Neural crest cell (in vitro differentiated cells): ENCODE measurements around the gene SLC25A19. TPM values are rescaled to one million over a fixed set of nuclear protein-coding genes. Genes with fewer than 3 reads are reported as not detected.

ENCODE experiments used
- DNase-seq: peaks from one replicate; pipeline ENCODE4 v3.0.0; 2021; ENCODE audit warnings: low read depth, mixed read lengths, low spot score
- H3K27ac Mint-ChIP-seq: one replicate; pipeline ENCODE4 v1.8.0; 2021; ENCODE audit warnings: mild to moderate bottlenecking, mixed read lengths; ENCODE audit not compliant: unreplicated experiment
- H3K27me3 Mint-ChIP-seq: 2 replicates; pipeline ENCODE4 v1.8.0; 2021; ENCODE audit warnings: low read depth, mild to moderate bottlenecking, mixed read lengths
- H3K36me3 Mint-ChIP-seq: 2 replicates; pipeline ENCODE4 v1.8.0; 2021; ENCODE audit warnings: low read depth, mild to moderate bottlenecking, mixed read lengths
- H3K4me1 Mint-ChIP-seq: 2 replicates; pipeline ENCODE4 v1.8.0; 2021; ENCODE audit warnings: mixed read lengths
- H3K4me3 Mint-ChIP-seq: one replicate; pipeline ENCODE4 v1.8.0; 2021; ENCODE audit warnings: mild to moderate bottlenecking, mixed read lengths
- H3K9me3 Mint-ChIP-seq: 2 replicates; pipeline ENCODE4 v1.8.0; 2021; ENCODE audit warnings: mixed read lengths
- total RNA-seq: library from RNA; stranded (reverse); gene quantifications from 2 replicates; pipeline ENCODE4 v1.2.1, GENCODE V29; 2021
- TF ChIP-seq, protein P1 (sequence below): fragments of 200-600 bp; sonication (generic); conservative IDR thresholded peaks from 2 replicates; pipeline ENCODE4 v1.5.0; 2021; ENCODE audit warnings: antibody characterized with exemption, mild to moderate bottlenecking

SLC25A19 gene
- total RNA-seq, 1 donor from 2014 or later, result 18.6 TPM

DNA sequence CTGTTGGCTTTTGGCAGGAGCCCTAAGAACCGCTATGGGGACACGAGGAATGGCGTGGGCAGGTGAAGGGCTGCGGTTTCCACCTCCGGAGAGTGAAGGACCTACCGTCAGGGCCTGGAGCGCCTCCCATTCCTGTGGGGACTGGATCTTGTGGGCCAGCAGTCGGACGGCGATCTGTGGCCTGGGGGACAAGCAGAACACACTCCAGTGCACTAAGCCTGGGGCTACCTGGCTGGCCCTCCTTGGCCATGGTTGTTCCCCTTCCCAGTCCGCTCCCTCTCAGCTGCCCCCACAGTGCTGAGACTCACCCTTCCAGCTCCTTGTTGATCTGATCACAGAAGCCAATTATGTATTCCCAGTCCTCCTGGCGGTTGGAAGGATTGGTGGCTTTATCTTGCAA, 42.8 kb downstream of the SLC25A19 start:
- H3K27ac Mint-ChIP-seq, result no peak overlapping the region
- no peak overlapping the region for H3K4me3 Mint-ChIP-seq
- H3K9me3 Mint-ChIP-seq, result no peaks in the 10 kb centered on the region
- TF ChIP-seq, protein P1, sequence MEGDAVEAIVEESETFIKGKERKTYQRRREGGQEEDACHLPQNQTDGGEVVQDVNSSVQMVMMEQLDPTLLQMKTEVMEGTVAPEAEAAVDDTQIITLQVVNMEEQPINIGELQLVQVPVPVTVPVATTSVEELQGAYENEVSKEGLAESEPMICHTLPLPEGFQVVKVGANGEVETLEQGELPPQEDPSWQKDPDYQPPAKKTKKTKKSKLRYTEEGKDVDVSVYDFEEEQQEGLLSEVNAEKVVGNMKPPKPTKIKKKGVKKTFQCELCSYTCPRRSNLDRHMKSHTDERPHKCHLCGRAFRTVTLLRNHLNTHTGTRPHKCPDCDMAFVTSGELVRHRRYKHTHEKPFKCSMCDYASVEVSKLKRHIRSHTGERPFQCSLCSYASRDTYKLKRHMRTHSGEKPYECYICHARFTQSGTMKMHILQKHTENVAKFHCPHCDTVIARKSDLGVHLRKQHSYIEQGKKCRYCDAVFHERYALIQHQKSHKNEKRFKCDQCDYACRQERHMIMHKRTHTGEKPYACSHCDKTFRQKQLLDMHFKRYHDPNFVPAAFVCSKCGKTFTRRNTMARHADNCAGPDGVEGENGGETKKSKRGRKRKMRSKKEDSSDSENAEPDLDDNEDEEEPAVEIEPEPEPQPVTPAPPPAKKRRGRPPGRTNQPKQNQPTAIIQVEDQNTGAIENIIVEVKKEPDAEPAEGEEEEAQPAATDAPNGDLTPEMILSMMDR, result no peak
- DNase-seq, result no peak
- no peaks in the 10 kb centered on the region for H3K27me3 Mint-ChIP-seq
- H3K4me1 Mint-ChIP-seq, result peaks cover 4% of the 10 kb centered on the region
- H3K36me3 Mint-ChIP-seq, result peaks cover 7% of the 10 kb centered on the region

DNA sequence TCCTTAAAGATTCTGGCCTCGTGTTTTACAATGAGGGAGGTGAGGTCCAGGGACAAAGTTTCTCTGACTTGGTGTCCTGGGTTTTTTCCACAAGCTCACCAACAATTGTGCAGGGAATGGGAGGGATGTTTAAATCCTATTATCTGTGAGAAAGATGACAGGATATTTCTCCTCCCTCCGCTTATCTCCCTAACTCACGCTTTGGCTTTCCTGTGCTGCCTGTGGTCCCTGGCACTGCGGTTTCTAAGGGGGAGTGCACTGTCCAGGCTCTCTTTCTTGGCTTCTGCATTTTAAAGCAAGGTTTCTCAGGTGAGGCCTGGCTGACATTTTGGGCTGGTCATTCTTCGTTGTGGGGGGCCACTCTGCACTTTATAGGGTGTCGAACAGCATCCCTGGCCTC, 44.2 kb downstream of the SLC25A19 start:
- Mint-ChIP-seq H3K9me3 (no peaks in the 10 kb centered on the region), H3K27me3 (no peaks in the 10 kb centered on the region), H3K4me3 (no peak overlapping the region), H3K36me3 (peaks cover 10% of the 10 kb centered on the region), H3K27ac (no peak overlapping the region), H3K4me1 (no peaks in the 10 kb centered on the region)
- TF ChIP-seq, protein P1, result no peak
- no peak for DNase-seq

DNA sequence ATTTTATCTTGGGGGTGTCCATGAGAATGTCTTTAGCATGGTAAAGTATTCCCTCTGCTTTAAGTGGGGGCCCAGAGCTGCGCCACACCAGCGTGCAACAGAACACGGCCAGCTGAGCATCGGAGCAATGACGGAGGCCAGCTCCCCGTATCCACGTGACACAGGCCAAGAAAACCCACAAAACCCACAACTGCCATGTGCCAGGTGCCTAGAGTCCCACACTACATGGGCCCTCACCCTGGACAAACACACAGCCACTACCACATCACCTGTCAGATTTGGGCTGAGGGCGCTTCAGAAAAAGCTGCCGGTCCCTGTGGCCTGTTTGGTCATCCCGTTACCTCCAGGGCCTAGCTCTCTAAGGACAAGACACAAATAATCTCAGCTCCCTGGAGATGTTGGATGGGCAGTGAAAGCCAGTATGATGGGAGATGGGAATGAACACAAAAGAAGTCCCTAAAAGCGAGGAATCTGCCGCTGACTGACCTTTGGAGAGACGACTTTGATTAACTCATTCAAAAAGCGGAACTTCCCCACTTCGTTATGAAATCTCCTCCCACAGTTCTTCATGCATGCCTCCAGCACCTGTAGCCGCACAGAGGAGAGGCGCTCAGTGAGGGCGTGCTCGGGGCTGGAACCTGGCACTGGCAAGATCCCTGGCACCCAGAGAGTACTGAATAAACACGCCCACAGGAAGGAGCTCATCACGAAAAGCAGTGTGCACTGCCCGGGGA, 44.9 kb downstream of the SLC25A19 start:
- Mint-ChIP-seq H3K9me3 (no peaks in the 10 kb centered on the region), H3K36me3 (peaks cover 10% of the 10 kb centered on the region), H3K27me3 (no peaks in the 10 kb centered on the region), H3K4me3 (no peak overlapping the region), H3K27ac (peak overlapping the region; percentile 27), H3K4me1 (no peaks in the 10 kb centered on the region)
- DNase-seq, result no peak
- TF ChIP-seq, protein P1, result no peak

DNA sequence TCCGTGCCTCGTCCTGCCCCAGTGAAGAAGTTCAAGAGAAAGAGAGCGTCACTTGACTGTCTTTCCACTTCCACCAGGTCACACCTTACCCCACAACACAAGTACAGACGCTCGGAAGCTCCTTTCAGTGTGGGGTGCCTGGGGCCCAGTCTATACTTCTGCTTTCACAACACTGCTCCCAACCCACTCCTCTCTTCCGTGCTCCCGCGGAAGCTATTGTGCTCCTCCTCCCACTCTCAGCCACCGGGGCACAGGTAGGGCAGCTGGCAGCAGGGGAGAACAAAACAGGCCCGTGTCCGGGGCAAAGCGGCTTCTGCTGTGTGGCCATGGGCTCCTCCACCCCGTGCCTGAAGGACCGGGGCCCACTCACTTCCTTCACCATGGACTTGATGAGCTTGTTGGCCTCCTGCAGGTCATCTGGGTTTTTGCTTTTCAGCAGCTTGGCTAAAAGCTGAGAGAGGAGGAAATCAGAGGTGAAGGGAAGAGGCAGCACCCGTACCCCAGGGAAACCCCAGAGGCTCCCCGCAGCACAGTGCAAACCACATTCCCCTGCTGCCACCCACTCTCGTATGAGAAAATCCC, 46.7 kb downstream of the SLC25A19 start:
- Mint-ChIP-seq H3K27me3 (no peaks in the 10 kb centered on the region), H3K27ac (no peak overlapping the region), H3K4me3 (peak overlapping the region; percentile 9), H3K4me1 (no peaks in the 10 kb centered on the region), H3K9me3 (no peaks in the 10 kb centered on the region), H3K36me3 (peaks cover 13% of the 10 kb centered on the region)
- TF ChIP-seq, protein P1, result no peak
- DNase-seq, result no peak

DNA sequence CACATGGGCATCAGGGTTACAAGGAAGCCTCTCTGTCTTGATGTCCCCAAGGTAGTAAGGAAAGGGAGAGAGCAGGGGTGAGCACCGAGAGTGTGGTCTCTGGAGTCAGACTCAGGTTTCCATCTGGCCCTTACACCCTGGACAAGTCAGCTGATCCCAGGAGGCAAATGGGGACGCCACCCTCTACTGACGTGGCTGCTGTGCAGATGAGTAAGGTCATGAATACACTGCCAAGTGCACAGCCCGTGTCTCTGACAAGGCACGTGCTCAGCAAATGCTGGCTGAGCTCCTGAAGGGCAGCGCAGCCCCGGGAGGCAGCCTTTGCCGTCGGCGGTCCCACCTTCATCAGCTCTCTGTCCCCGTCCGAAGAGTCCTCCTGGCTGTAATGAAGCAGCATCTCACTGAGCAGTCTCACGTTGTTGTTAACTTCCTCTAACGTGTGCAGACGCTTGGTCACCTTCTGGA, 47.2 kb downstream of the SLC25A19 start:
- Mint-ChIP-seq H3K4me1 (no peaks in the 10 kb centered on the region), H3K27ac (no peak overlapping the region), H3K4me3 (no peak overlapping the region), H3K36me3 (peaks cover 13% of the 10 kb centered on the region), H3K9me3 (no peaks in the 10 kb centered on the region), H3K27me3 (no peaks in the 10 kb centered on the region)
- TF ChIP-seq, protein P1, result no peak
- no peak for DNase-seq
